Epidermal melanocyte (primary cell): Measurements from ENCODE around the gene KLRF1.

Source experiments
- DNase-seq: peaks from one replicate; pipeline ENCODE4 v3.0.0; 2011; ENCODE audit warnings: low spot score; ENCODE audit not compliant: insufficient read length

KLRF1 gene

GRCh38 chr12:9827209-9827888 lies at the start of gene KLRF1:
TSS of gene KLRF1 (plus strand) at chr12:9827481. CDS start at chr12:9827545, 64 bp downstream.
- no peak for DNase-seq

GRCh38 chr12:9779209-9779608 lies 48.1 kb upstream of the KLRF1 start:
- DNase-seq: no peak

GRCh38 chr12:9781360-9781759 lies 45.9 kb upstream of the KLRF1 start:
- DNase-seq: no peak

GRCh38 chr12:9782547-9783382 lies 44.5 kb upstream of the KLRF1 start:
- no peak for DNase-seq

- no peak for DNase-seq
Observed at GRCh38 chr12:9784326-9784725, 43.0 kb upstream of the KLRF1 start.

- no peak for DNase-seq
Observed at GRCh38 chr12:9784816-9785215, 42.5 kb upstream of the KLRF1 start.

- DNase-seq: no peak
Observed at GRCh38 chr12:9786726-9787717, 40.3 kb upstream of the KLRF1 start.

GRCh38 chr12:9792185-9792900 lies 34.9 kb upstream of the KLRF1 start:
- DNase-seq: no peak

- DNase-seq: no peak
Observed at GRCh38 chr12:9792961-9793617, 34.2 kb upstream of the KLRF1 start.

- no peak for DNase-seq
Observed at GRCh38 chr12:9793779-9794395, 33.4 kb upstream of the KLRF1 start.

GRCh38 chr12:9794484-9795093 lies 32.7 kb upstream of the KLRF1 start:
- DNase-seq: no peak

- no peak for DNase-seq
Observed at GRCh38 chr12:9795945-9796344, 31.3 kb upstream of the KLRF1 start.

GRCh38 chr12:9796346-9796745 lies 30.9 kb upstream of the KLRF1 start:
- DNase-seq: no peak

GRCh38 chr12:9796971-9797370 lies 30.3 kb upstream of the KLRF1 start:
- no peak for DNase-seq

GRCh38 chr12:9797722-9798619 lies 29.3 kb upstream of the KLRF1 start:
- no peak for DNase-seq

GRCh38 chr12:9799961-9800360 lies 27.3 kb upstream of the KLRF1 start:
- no peak for DNase-seq

GRCh38 chr12:9805883-9806282 lies 21.4 kb upstream of the KLRF1 start:
- DNase-seq: no peak

GRCh38 chr12:9806714-9807113 lies 20.6 kb upstream of the KLRF1 start:
- DNase-seq: no peak
